Glomerular endothelial cell (primary cell): ENCODE data around the gene RIMKLB. TPM values are rescaled to one million over a fixed set of nuclear protein-coding genes. Genes with fewer than 3 reads are reported as not detected.

Source experiments
- DNase-seq: peaks from one replicate; pipeline ENCODE4 v3.0.0-alpha.2; 2011; ENCODE audit warnings: low read depth, low spot score; ENCODE audit errors: extremely low read depth
- total RNA-seq: library from RNA; depleted of rRNA; stranded (reverse); fragments of >200 nt; gene quantifications from 2 replicates; pipeline ENCODE4 v1.2.3, GENCODE V29; 2015

The RIMKLB gene, protein sequence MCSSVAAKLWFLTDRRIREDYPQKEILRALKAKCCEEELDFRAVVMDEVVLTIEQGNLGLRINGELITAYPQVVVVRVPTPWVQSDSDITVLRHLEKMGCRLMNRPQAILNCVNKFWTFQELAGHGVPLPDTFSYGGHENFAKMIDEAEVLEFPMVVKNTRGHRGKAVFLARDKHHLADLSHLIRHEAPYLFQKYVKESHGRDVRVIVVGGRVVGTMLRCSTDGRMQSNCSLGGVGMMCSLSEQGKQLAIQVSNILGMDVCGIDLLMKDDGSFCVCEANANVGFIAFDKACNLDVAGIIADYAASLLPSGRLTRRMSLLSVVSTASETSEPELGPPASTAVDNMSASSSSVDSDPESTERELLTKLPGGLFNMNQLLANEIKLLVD
- total RNA-seq, result 30.1 and 63.9 TPM in 2 replicates

DNA sequence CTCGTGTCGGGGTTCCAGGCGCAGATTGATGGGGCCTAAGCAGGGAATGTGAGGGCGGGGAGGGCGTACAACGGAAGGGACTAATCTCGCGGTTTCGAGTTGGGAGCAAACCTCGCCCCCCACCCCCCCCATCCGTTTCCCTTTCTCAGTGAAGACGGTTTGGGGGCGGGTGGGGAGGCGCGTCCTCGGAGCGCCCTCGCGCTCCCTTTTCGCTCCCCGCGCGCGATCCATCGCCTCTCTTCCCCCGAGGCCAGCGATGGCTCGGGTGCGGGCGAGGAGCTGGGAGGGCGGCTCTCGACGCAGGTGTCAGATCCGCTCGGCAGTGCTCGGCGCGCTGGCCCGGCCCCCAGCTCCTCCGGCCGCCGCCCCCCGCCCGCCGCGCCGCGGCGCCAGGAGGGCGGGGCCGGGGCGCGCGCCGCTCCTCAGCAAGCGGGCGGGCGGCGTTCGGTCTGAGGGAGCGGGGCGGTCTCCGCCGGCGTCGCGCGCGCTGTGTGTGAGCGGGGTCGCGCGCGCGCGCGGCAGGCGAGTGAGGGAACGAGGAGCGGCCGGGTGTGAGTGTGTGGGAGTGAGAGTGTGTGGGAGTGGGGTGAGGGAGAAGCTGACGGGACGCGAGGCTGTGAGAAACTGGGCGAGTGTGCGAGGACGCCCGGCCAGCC, at the start of gene RIMKLB:
Gene RIMKLB (plus strand): TSS at position 516 of the 656 bp plus-strand sequence. CDS start 15,876 bp downstream, outside the sequence.
- no peak for DNase-seq

DNA sequence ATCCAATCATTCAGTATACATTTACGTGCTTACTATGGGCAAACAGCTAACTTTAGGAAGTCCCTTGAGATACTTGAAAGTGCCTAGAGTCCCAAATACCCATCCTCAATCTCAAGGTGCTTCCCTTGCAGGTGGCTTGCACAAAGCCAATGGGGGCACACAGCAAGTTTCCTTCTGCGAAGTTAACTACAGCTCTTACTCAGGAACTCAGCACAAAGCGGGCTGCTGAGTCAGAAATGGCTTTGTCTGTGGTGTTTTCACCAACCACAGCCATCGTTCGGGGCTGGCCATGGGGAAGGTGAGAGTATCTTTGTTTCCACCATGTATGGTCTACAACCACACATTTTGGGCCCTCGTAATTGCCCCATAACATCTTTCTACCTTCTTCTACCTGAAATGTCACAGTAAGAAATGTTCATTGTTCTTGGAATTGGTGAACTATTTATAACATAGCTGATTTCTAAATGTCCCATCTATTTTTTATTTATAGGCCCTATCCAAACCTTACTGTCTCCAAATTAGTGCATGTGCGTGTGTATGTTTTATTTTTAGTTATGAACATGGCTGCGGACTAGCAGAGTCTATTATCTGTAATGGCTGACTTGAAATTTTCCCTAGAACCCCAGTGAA, 49.1 kb upstream of the RIMKLB start:
- no peak for DNase-seq

DNA sequence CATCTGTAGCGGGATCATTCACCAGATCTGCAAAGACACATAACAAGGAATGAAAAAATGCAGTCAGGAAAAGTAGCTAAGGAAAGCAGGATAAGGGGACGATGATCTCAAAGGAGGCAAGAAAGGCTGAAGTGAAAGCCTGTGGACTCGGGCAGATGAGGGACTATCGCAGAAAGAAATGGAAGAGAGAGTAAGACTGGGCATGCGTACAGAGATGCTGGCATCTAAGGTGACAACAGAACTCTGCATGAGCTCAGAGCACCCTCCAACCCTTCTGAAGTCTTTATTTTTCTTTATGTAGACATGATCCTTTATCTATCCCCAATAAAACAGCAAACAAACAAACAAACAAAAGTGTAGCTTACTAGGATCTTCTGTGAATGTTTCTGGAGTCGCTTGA, 42.4 kb upstream of the RIMKLB start:
- no peak for DNase-seq

DNA sequence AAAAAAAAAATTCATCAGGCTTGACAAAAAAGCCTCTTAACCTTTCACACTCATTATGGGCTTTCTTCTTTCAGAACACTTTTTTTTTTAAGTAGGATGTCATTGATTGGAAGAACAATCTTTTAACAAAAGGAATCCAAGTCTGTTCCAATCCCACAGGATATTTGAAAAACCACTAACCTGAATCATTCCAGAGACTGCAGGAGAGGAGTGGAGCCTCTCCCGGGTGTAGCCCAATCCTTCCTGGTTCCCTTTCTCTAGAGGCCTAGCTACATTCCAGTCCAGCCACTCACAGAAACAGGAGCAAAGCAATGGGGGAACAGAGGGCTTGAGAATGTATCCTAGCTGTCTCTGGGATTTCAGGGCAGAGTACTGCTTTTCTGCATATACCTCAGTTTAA, 39.4 kb upstream of the RIMKLB start:
- DNase-seq, result no peak

DNA sequence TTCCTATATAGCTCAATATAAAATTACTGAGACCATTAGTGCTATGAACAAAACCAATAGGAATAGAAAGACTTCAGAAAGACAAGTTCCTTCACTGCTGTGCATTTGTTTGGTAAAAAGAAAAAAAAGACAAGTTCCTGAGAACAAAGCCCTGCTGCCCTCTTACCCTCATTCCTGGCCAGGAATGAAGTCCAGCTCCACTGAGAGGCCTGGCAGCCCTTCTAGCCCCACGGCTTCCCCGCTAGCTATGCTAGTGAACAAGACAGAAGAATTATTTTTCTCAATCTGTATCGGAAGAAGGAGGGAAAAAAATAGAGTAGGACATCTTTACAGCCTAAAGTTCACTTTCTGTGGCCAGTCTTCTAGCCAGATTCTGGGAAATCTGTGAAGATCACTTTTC, 36.8 kb upstream of the RIMKLB start:
- no peak for DNase-seq

DNA sequence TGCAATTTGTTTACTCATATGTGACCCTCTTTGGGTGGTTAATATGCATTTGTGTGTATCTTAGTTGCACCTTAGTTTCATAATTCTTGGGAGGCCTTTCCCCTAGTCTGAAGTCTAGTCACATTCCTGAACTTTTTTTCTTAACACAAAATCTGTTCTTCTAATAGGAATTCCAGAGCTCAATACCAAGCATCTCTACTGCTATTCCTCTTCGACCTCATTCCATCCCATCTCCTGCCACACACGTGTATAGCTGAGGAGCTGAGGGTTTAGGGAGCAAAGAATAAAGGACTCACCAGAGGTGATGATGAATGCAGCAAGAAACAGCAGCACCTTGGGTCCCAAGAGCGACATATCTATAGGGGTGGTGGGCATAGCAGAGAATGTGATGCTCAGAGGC, 36.0 kb upstream of the RIMKLB start:
- no peak for DNase-seq

DNA sequence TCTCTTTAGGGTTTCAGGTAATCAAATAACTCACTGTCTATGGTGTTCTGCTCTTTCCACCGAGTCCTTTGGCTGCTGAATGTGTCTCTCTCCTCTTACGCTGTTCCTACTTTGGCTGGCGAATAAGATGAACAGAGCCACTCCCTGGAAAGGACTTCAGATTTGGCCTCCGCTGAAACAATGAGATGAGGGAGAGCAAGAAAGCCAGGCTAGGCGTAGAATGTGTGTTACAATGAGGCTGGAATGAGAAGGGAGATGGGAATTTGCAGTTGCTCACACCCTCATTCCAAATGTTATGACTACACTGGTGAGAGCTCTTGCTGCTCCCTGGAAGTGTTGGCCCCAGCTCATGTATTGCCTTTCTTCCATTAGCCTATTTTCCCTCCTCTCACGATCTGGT, 35.2 kb upstream of the RIMKLB start, which contains the start of gene MFAP5:
Gene MFAP5 (minus strand): TSS at position 234 of the 400 bp plus-strand sequence. CDS start 722 bp downstream, outside the sequence.
- DNase-seq, result no peak

DNA sequence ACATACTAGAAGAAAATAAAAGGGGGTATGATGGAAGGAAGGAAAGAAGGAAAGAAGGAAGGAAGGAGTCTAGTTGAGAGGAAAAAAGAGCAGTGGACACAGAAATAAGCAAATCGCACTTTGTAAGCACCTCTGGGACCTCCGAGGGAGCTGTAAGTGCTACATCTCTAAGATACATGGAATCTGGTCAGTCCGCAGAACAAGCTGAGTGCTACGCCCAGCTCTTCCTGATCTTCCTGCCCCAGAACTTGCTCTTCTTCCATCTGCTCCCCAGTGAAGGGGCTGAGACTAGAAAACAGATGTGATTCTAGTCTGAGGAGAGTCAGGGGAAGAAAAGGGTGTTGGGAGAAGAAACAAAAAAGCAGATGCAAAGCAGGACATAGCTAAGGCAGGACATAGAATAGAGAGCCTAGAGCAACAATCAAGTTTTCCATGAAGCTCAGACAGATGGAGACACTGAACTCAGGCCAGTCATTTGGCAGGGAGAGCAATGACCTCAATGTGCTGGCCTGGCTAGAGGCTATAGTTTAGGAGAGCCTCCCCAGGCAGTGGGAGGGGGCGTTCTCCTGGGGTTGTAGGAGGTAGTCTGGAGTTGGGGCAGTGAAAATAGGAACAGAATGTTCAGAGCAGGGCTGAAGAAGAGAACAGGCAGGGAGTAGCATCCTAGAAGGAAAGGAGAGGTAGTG, 33.4 kb upstream of the RIMKLB start:
- DNase-seq, result no peak

DNA sequence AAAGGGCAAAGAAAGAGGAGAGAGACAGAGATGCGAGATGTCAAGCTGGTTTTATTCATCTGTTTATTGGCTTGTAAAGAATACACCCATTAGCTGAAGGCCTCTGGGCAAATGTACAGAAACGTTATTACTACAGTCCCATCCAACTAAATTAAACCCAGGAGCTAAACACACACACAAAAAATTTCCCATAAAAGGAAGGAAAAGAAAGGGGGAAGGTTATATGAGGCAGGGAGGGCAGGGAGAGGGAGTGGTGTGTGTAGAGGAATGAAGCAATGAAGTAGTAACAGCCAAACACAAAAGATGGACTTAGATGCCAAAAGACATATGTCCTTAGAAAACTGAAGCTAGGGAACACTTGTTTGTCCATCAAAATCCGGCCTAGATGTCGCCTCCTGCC, 32.0 kb upstream of the RIMKLB start:
- DNase-seq, result no peak

DNA sequence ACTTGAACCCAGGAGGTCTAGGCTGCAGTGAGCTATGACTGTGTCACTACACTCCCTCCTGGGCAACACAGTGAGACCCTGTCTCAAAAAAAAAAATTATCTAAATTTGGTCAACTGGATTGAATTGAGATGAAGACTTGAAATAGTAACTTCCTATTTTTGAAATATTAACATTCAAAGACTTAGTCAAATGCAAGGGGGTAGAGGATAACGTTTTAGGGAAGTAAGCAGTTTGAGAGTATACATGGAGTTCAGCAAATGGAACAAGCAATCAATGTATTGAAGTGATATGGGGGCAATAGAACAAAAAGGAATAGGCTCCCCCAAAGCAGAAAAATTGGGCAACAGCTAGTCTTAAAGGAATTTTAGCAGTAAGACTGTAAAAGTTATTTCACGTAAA, 30.5 kb upstream of the RIMKLB start:
- no peak for DNase-seq

DNA sequence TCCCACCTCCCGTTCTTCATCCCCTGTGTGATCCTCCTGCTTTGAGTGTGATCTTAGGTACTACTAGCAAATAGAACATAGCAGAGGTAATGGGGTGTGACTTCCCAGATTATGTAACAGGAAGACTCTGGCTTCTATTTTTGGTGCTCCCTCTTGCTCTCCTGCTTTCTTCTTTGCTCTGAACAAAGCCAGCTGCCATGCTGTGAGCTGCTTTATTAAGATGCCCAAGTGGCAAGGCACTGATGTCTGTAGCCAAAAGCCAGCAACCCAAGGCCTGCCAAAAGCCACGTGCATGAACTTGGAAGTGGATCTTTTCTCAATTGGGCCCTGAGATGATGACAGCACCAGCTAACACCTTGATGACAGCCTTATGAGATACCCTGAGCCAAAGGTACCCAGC, 29.4 kb upstream of the RIMKLB start:
- no peak for DNase-seq

DNA sequence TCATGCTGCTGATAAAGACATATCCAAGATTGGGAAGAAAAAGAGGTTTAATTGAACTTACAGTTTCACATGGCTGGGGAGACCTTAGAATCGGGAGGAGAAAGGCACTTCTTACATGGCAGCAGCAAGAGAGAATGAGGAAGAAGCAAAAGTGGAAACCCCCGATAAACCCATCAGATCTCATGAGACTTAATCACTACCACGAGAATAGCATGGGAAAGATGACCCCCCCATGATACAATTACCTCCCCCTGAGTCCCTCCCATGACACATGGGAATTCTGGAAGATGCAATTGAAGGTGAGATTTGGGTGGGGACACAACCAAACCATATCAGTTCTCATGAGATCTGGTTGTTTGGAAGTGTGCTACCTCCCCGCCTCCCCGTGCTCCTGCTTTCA, 25.4 kb upstream of the RIMKLB start:
- no peak for DNase-seq

DNA sequence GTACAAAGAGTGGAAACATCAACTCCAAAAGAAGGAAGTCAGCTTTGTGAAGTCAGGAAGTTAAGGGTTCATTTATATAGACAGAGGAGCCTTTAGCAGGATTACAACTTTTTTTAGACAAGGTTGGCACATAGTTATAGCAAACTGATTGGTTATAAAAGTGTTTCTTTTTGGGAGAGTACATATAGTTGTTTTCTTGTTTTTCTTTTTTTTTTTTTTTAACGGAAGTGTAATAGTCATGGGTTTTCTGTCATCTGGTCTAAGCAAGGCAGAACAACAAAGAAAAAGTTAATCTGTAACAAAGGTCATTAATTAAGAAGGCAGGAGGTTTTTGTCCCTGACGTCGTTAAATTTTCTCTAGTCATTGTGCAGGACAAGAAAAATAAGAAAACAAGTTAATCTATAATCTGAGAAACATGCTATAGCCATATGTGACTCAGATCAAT, 22.2 kb upstream of the RIMKLB start:
- no peak for DNase-seq

DNA sequence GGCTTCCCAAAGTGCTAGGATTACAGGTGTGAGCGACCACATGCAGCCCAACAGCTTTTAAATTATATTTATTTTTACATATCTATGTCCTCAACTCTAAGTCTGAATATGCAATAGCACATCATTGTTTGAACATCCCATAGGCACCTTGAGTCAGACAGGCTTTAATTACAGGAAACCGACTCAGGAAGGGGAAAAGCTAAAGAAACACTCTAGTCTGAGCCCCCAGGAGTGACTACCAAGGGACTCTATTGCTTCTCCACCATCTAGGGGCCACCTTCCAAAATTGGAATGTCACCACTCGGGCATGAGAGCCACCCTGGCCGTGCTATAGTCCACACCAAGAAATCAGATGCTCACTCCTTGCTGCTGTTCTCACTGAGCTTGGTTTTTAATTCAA, 21.1 kb upstream of the RIMKLB start:
- no peak for DNase-seq

DNA sequence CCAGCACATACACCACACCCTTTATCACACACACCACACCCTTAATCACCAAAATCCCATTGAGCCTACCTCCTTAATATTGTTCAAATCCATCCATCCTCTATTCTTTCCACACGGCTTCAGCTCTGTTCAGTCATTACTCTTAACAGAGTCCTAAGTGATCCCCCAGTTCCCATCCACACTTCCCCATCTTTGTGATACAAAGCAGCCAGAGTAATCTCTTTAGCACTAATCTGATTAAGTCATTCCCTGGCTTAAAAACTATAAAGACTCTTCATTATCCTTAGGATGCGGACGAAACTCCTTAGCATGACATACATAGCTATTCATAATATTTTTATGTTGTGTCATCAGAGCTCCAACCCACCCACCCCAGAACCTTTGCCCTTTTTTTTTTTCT, 20.4 kb upstream of the RIMKLB start:
- DNase-seq, result no peak

DNA sequence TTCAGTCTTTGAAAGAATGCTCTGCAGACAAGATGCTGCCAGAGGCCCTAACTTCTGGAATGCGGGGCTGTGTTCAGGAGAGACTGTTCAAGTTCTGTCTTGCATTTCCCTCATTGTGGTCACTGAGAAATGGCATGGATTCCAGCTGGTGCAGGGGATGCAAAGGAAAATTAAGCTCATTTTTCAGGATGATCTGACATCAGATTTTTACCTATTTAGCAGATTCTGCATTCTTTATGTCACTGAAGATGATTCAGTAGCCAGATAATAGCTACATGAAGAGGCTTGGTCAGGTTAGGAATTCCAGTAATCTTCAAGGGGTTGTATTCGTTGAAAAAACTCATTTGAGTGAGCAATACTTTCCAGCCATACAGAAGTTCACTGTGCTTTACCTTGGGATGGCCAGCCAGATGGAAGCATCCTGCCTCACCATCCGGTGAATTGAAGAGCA, 19.1 kb upstream of the RIMKLB start:
- DNase-seq, result no peak

DNA sequence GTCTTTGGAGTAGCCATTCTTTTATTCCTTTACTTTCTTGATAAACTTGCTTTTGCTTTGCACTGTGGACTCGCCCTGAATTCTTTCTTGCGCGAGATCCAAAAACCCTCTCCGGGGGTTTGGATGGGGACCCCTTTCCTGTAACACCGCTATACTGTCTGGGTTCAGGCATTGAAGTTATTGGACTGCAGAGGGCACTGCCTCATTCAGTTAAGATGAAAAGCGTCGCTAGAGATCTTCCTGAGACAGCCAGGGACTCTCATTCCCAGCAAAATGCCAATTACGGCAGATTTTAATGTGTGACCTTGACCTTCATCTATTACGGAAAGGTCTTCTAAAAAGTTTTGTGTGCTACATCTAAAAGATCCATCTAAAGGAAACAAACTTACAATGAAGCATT, 17.3 kb upstream of the RIMKLB start:
- no peak for DNase-seq

DNA sequence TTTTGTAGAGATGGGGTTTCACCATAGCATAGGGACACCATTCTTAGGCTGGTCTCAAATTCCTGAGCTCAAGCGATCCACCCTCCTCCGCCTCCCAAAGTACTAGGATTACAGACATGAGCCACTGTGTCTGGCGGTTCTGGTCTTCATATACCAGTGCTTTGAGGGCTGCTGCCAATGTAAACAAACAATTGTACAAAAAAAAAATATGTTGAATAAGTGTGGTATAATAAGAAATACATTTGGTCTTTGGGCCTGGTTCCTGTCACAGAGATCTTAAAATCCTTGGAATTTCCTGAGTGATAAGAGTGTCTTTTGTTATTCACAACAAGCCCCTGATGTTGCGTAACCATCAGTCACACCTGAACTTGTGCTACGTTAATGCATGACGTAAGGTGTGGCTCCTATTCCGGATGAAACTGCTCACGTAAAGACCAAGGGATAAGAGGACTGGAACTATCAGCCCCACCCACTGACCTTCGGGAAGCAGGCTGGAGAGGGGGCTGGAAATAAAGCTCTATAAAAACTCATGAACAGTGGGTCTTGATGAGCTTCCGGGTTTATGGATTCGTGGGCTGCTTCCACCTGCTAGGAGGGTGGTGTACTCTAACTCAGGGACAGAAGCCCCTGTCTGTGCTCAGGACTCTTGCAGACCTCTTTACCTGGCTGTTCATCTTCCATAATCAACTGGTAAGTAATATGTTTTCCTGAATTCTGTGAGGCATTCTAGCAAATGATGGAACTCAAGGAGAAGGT, 16.5 kb upstream of the RIMKLB start:
- DNase-seq, result peak; percentile 98

DNA sequence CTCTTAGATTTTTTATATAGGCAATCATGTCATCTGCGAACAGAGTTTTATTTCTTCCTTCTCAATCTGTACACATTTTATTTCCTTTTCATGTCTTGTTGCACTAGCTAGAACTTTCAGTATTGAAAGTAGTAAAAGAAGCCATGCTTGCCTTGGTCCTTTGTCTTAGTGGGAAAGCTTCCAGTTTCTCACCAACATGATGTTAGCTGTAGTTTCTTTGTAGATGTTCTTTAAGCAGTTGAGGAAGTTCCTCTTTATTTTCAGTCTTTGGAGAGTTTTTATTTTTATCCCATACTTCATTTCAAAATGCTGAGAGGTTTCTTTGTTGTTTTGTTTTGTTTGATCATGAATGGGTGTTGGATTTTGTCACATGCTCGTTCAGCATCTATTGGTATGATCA, 12.7 kb upstream of the RIMKLB start:
- DNase-seq, result no peak

DNA sequence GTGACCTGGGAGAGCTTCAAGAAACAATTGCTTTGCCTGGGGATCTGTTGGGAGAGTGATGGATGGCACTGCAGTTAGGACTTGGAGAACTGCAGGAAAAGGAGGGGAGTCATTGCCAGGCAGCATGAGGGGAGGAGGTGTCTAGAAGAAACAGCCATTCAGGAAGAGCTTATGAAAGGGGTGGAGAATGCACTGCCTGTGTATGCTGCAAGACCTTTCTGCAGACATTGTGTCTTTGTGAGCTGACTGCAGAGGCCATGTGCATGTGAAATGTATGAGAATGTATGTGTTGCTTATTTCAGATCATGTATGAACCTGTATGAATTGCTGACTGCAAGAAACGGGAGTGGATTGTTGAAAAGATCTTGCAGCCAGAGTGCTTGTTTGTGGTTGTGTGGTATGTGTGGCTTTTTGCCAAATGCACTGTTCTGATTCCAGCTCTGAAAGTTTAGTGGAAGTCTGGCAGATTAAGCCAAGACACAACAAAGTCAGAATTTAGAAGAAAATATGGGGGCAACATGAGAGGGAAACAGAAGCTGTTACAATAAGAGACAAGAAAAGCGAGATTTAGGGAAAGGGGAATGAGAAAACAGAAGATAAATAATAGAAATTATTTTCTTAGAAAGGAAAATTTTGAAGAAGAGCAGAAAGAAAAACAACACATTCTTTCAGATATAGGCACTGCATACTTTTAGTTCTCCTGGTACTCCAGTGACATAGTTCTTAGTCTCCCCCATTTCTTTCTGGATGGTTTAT, 9.8 kb upstream of the RIMKLB start:
- peak; percentile 88 for DNase-seq
